Measurements from ENCODE around the gene PRKD1. TPM values are rescaled to one million over a fixed set of nuclear protein-coding genes. Genes with fewer than 3 reads are reported as not detected.

PRKD1 gene
- total and polyA plus RNA-seq, 10 of the 15 experiments (the other 5 are each of a cell fraction or from before 2014, with no cell fraction given), result 0.02 to 0.56 TPM; not detected in 8

DNA sequence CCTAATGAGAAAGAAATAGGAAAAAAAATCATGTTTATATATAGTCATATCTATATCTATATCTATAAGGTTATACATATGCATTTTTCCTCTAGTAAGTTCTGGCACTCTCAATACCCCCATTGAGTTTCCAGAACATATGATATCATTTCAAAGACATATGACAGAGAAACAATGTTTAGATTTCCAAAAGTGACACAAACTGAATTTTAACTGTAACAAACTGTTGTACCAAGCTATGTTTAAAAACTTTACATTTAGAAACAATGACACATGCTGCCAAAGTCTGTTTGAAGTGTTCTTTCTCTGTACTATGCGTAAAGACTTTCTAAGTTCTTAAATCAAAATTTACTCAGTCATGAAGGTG lies 171.6 kb downstream of the PRKD1 start:
- no TSS peak for BruUV-seq (replicated peaks)
- RAD21 ChIA-PET (ENCODE audit: unreplicated experiment), result no interaction called here
- Histone ChIP-seq H3K36me3 (ENCODE audit: control insufficient read depth in 2 of 2, insufficient read depth in 2 of 2, low read length in 1 of 2) (no peaks in the 10 kb centered on the region), H3K79me2 (ENCODE audit: control insufficient read depth, insufficient read depth, low read length) (no peaks in the 10 kb centered on the region), H3K4me3 (no peak overlapping the region), H3K9ac (ENCODE audit: control insufficient read depth, insufficient read depth, low read length) (no peak overlapping the region), H3K27me3 (replicated peaks in 1 of 2; ENCODE audit: control insufficient read depth in 2 of 2, insufficient read depth in 2 of 2, low read length in 1 of 2) (no peaks in the 10 kb centered on the region), H4K20me1 (ENCODE audit: control insufficient read depth, insufficient read depth) (no peaks in the 10 kb centered on the region), H3K27ac (ENCODE audit: control insufficient read depth, insufficient read depth) (no peak overlapping the region), H3K9me3 (replicated peaks; ENCODE audit: control insufficient read depth, insufficient read depth, low read length) (no peaks in the 10 kb centered on the region), H3K4me2 (ENCODE audit: control insufficient read depth, insufficient read depth) (no peak overlapping the region), H3K4me1 (ENCODE audit: control insufficient read depth, insufficient read depth, low read length) (no peaks in the 10 kb centered on the region), H2AFZ (ENCODE audit: control insufficient read depth, low read depth, low read length) (no peak overlapping the region)
- SMC1A ChIA-PET (ENCODE audit: uncharacterized antibody, unreplicated experiment), result no interaction called here
- 40% methylated on average over 1 of the region's 1 CpG for WGBS (ENCODE audit: insufficient coverage, insufficient replicate concordance, low lambda C conversion rate, missing lambda C conversion rate)
- in situ Hi-C loops (cut with MboI) (no loop called here), intact Hi-C loops (cut with micrococcal nuclease; ENCODE audit: unreplicated experiment) (no loop called here)
- POLR2A ChIA-PET, result no interaction called here
- CTCF ChIA-PET, result no interaction called here
- FAIRE-seq (no peak), ATAC-seq (no peak), DNase-seq (ENCODE audit: low read depth, low spot score) (no peak)
- TF ChIP-seq RCOR1 (conservative IDR thresholded peaks at IDR 0.05; ENCODE audit: low read depth, low read length), result no peak
- no peak for TF ChIP-seq HDGF (IDR thresholded peaks at IDR 0.05)
- TF ChIP-seq ELK1 (IDR thresholded peaks at IDR 0.05; ENCODE audit: low read depth, low read length), result no peak
- TF ChIP-seq TARDBP (IDR thresholded peaks at IDR 0.05; ENCODE audit: borderline replicate concordance), result no peak
- TF ChIP-seq WRNIP1 (IDR thresholded peaks at IDR 0.05; ENCODE audit: borderline replicate concordance, low read depth, low read length), result no peak

DNA sequence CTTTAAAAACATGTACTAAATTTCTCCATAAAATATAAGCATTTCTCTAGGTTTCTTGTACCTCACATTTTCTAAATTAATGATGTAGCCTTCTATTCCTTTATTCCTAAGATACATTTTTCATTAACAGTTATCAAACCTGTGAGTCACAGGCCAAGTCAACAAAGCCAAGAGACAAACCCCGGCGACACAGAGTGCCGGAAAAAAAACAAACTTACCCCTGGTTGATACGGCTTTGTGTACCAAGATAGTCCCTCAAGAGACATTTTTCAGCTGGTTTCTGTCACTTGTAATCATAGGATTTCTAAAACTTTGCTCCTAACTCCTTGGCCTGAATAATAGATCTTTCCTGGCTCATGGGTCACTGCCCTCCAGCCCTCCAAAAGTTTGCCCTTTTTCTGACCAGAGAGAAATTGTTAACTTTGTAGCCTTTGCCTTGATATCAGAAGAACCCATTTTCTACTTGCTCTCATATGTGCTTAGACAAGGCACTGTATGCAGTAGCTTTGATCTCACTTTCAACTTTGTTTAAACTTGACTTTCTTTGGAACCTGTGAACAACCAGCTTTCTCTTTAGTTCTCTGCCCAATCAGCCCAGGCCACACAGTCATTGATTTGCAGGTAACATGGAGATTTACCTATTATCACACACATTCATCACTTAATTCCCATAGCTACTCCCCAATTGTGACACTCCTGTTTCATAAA lies 172.2 kb downstream of the PRKD1 start:
- no peak for ATAC-seq
- Histone ChIP-seq H2AFZ (ENCODE audit: control insufficient read depth, low read depth, low read length) (no peak overlapping the region), H3K4me3 (no peak overlapping the region), H3K27ac (ENCODE audit: control insufficient read depth, insufficient read depth) (no peak overlapping the region), H3K27me3 (replicated peaks in 1 of 2; ENCODE audit: control insufficient read depth in 2 of 2, insufficient read depth in 2 of 2, low read length in 1 of 2) (no peaks in the 10 kb centered on the region), H3K9me3 (replicated peaks; ENCODE audit: control insufficient read depth, insufficient read depth, low read length) (no peaks in the 10 kb centered on the region), H3K4me1 (ENCODE audit: control insufficient read depth, insufficient read depth, low read length) (no peaks in the 10 kb centered on the region), H3K79me2 (ENCODE audit: control insufficient read depth, insufficient read depth, low read length) (no peaks in the 10 kb centered on the region), H3K9ac (ENCODE audit: control insufficient read depth, insufficient read depth, low read length) (no peak overlapping the region), H3K4me2 (ENCODE audit: control insufficient read depth, insufficient read depth) (no peak overlapping the region), H3K36me3 (ENCODE audit: control insufficient read depth in 2 of 2, insufficient read depth in 2 of 2, low read length in 1 of 2) (no peaks in the 10 kb centered on the region), H4K20me1 (ENCODE audit: control insufficient read depth, insufficient read depth) (no peaks in the 10 kb centered on the region)
- POLR2A ChIA-PET, result no interaction called here
- 24% methylated on average over 4 of the region's 4 CpGs for WGBS (ENCODE audit: insufficient coverage, insufficient replicate concordance, low lambda C conversion rate, missing lambda C conversion rate)
- no peak for FAIRE-seq
- CTCF ChIA-PET, result no interaction called here
- intact Hi-C loops (cut with micrococcal nuclease; ENCODE audit: unreplicated experiment), result no loop called here
- BruUV-seq (replicated peaks), result no TSS peak
- in situ Hi-C loops (cut with MboI), result no loop called here
- SMC1A ChIA-PET (ENCODE audit: uncharacterized antibody, unreplicated experiment), result interaction anchor here (0.6 kb wide), 1 partner anchor 994 kb away, joined by 3 read pairs; no protein-coding TSS in a partner anchor
- no peak for DNase-seq (ENCODE audit: low read depth, low spot score)
- RAD21 ChIA-PET (ENCODE audit: unreplicated experiment), result no interaction called here
- TF ChIP-seq HDAC2 (IDR thresholded peaks at IDR 0.05), result no peak
- no peak for TF ChIP-seq RUNX3 (IDR thresholded peaks at IDR 0.05; ENCODE audit: low read length)
